GM13977 (cell line): ENCODE results near the gene MTCP1.

Experiments used
- DNase-seq: peaks from one replicate; pipeline ENCODE4 v3.0.0; 2012; ENCODE audit warnings: low spot score
- CTCF ChIP-seq: IDR thresholded peaks from 2 replicates; pipeline ENCODE4 v1.5.1; 2012; ENCODE audit warnings: mild to moderate bottlenecking, control low read depth; ENCODE audit not compliant: insufficient read depth; ENCODE audit errors: extremely low read depth, missing control alignments
- in situ Hi-C: fragments of 300-500 bp; cut with MboI; formaldehyde crosslinking; loops from one replicate; pipeline ENCODE4 v1.12.0; 2022; ENCODE audit warnings: low sequenced_read_pairs, low pct_unique_long_range_greater_than_20kb, mixed read lengths, inconsistent platforms; ENCODE audit not compliant: unreplicated experiment

The MTCP1 gene

GRCh38 chrX:155046129-155046810, 24.7 kb downstream of the MTCP1 start:
- in situ Hi-C loops, result no loop called here
- no peak for DNase-seq
- no peak for TF ChIP-seq CTCF

- in situ Hi-C loops, result no loop called here
- no peak for TF ChIP-seq CTCF
- DNase-seq, result no peak
Observed at GRCh38 chrX:155035688-155036087, 35.2 kb downstream of the MTCP1 start.

GRCh38 chrX:155031657-155032056, 39.3 kb downstream of the MTCP1 start:
- DNase-seq, result no peak
- no peak for TF ChIP-seq CTCF
- in situ Hi-C loops, result no loop called here

GRCh38 chrX:155028877-155029291, 42.1 kb downstream of the MTCP1 start:
- no peak for TF ChIP-seq CTCF
- in situ Hi-C loops, result no loop called here
- DNase-seq, result no peak

GRCh38 chrX:155028129-155028528, 42.8 kb downstream of the MTCP1 start:
- no peak for DNase-seq

GRCh38 chrX:155027509-155028066, 43.3 kb downstream of the MTCP1 start:
- DNase-seq, result no peak
- in situ Hi-C loops, result no loop called here
- no peak for TF ChIP-seq CTCF

More at GRCh38 chrX:155028129-155028528, 42.8 kb downstream of the MTCP1 start:
- TF ChIP-seq CTCF, result peak; percentile 15
- in situ Hi-C loops, result no loop called here
